Lower lobe of right lung (tissue), 2 donors: Measurements from ENCODE around the gene LHPP. TPM values are rescaled to one million over a fixed set of nuclear protein-coding genes. Genes with fewer than 3 reads are reported as not detected.

Source experiments
- ATAC-seq, 2 donors: fragments of 200-7000 bp; cut with Tn5 transposase; one replicate each; pipeline ENCODE4 v1.9.1; 2020 to 2022; ENCODE audit warnings: mild to moderate bottlenecking in 2 of 2, moderate library complexity in 2 of 2
- DNase-seq: peaks from one replicate; pipeline ENCODE4 v3.0.0-alpha.2; 2020
- H3K27ac ChIP-seq: fragments of 200-600 bp; one replicate; pipeline ENCODE4 v1.8.0; 2022
- H3K27me3 ChIP-seq: fragments of 200-600 bp; one replicate; pipeline ENCODE4 v1.8.0; 2022; ENCODE audit warnings: low read depth
- H3K36me3 ChIP-seq: fragments of 200-600 bp; one replicate; pipeline ENCODE4 v1.8.0; 2022; ENCODE audit warnings: mild to moderate bottlenecking
- H3K4me1 ChIP-seq: fragments of 200-600 bp; one replicate; pipeline ENCODE4 v1.8.0; 2022
- H3K4me3 ChIP-seq: fragments of 200-600 bp; one replicate; pipeline ENCODE4 v1.8.0; 2022; ENCODE audit warnings: mild to moderate bottlenecking
- H3K9me3 ChIP-seq: fragments of 200-600 bp; one replicate; pipeline ENCODE4 v1.8.0; 2022
- intact Hi-C: fragments of 100-400 bp; cut with DNase I; formaldehyde crosslinking; loops from one replicate; pipeline ENCODE4 v1.11.0; 2022
- total RNA-seq: library from RNA; stranded (reverse); fragmentation: NEBNext Ultra II Directional; extraction: Animal tissue kit (Norgen Biotek cat#: 25700); gene quantifications from one replicate; pipeline ENCODE4 v1.2.1, GENCODE V29; 2021
- TF ChIP-seq, protein P1 (sequence below): fragments of 200-600 bp; IDR thresholded peaks from one replicate; pipeline ENCODE4 v1.8.0; 2022; ENCODE audit warnings: antibody characterized with exemption, mild to moderate bottlenecking
- donor health status: DM: no; HTN: yes; CAD: no; lungs with severe emphysema.

The LHPP gene
- total RNA-seq, 1 donor from 2014 or later, result 17.8 TPM

DNA sequence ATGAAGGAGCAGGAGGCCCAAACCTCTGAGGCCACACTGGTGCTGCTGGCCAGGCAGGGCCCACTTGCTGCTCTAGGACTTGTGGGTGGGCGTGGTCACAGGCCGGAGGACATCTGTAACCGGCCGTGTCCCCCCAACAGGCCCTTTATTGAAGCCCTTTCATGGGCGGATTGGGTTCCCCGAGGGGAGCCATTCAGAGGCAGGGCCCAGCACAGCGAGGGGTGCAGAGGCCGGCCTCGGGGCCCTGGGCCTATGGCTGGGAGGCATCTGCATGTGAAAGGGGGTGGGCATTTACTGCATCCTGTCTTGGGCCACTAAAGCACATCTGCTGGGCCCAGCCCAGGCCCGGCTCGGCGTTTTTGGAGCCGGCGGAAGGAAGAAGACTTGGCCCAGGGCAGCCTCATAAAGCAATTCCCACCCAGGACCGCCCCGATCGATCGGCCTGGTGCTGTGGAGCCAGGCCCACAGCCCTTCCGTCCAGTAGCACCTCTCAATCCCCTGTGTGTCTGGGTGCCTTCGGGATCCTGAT, 8.4 kb downstream of the LHPP start:
- intact Hi-C loops, result no loop called here
- Histone ChIP-seq H3K36me3 (no peaks in the 10 kb centered on the region), H3K4me1 (no peaks in the 10 kb centered on the region), H3K27me3 (no peaks in the 10 kb centered on the region), H3K9me3 (no peaks in the 10 kb centered on the region), H3K27ac (no peak overlapping the region), H3K4me3 (no peak overlapping the region)
- TF ChIP-seq, protein P1, sequence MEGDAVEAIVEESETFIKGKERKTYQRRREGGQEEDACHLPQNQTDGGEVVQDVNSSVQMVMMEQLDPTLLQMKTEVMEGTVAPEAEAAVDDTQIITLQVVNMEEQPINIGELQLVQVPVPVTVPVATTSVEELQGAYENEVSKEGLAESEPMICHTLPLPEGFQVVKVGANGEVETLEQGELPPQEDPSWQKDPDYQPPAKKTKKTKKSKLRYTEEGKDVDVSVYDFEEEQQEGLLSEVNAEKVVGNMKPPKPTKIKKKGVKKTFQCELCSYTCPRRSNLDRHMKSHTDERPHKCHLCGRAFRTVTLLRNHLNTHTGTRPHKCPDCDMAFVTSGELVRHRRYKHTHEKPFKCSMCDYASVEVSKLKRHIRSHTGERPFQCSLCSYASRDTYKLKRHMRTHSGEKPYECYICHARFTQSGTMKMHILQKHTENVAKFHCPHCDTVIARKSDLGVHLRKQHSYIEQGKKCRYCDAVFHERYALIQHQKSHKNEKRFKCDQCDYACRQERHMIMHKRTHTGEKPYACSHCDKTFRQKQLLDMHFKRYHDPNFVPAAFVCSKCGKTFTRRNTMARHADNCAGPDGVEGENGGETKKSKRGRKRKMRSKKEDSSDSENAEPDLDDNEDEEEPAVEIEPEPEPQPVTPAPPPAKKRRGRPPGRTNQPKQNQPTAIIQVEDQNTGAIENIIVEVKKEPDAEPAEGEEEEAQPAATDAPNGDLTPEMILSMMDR, result no peak
- no peak for ATAC-seq
- no peak for DNase-seq

DNA sequence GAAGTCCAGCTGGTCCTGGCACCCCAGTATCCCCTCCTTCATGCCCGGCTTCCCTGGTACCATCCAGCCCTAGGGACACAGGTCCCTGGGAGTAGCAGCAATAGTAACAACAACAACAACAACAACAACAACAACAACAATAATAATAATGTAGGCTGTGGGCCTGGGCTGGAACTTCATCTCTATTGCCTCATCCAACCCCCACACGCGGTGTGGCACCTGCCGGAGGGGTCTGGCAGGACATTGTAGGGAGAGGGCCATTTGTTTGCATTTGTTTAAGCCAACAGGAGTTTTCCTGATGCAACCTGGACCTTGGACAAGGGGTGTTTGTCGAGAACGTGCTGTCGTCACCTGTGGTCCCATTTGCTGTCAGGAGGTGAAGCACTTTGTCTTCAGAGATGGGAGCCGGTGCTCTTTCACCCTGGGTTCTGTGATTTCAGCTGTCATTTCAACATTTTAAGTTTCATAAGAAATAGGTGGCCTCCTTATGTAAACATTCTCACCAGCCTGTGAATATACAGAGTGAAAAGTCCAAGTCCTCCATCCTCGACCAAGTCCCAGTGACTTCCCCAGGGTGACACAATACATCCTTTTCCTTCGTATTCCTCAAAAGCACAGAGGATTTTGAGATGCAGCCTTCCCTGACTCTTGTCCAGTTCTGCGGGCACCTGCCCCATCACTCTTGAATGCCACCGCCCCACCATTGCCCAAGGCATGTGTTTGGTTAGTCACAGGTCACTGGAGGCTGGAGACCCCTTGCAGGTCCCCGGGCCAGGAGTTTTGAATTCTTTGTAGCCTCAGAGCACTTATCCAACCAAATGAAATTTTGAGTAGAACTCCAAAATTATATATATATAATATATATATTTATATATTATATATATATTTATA, 9.2 kb downstream of the LHPP start:
- TF ChIP-seq, protein P1, result no peak
- Histone ChIP-seq H3K27ac (no peak overlapping the region), H3K4me3 (no peak overlapping the region), H3K27me3 (no peaks in the 10 kb centered on the region), H3K36me3 (no peaks in the 10 kb centered on the region), H3K9me3 (no peaks in the 10 kb centered on the region), H3K4me1 (no peaks in the 10 kb centered on the region)
- DNase-seq, result no peak
- intact Hi-C loops, result no loop called here
- ATAC-seq, result no peak

DNA sequence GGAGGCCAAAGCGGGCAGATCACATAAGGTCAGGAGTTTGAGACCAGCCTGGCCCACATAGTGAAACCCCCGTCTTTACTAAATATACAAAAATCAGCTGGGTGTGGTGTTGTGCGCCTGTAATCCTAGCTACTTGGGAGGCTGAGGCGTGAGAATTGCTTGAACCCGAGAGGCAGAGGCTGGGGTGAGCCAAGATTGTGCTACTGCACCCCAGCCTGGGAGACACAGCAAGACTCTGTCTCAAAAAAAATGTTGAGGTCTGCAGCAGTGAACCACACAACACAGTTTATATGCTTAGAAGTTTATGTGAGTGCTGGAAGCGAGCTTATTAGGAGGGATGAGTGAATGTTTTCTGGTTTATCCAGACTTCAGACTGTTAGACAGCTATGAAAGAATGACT, 10.4 kb downstream of the LHPP start:
- no peak for DNase-seq
- Histone ChIP-seq H3K36me3 (no peaks in the 10 kb centered on the region), H3K27me3 (no peaks in the 10 kb centered on the region), H3K27ac (no peak overlapping the region), H3K9me3 (no peaks in the 10 kb centered on the region), H3K4me3 (no peak overlapping the region), H3K4me1 (no peaks in the 10 kb centered on the region)
- TF ChIP-seq, protein P1, result no peak
- no peak for ATAC-seq
- intact Hi-C loops, result no loop called here

DNA sequence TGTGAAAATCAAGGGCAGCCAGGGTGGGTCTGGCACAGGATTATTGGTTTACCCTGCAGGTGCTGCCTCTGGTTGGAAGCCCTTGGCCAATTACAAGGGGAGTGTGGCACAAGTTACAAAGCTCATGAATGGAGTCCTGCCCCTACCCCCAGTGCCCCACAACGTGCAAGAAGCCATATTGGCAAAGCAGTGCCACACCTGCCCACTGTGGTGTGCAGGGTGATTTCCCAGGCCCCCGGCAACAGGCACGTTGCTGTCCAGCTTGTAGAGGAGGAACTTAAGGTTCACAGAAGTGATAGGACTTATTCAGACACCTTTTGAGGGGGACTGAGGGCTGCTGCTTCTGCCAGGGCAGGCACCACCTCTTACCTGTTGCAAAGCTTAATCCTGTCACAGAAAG, 11.4 kb downstream of the LHPP start:
- Histone ChIP-seq H3K4me3 (no peak overlapping the region), H3K27ac (no peak overlapping the region), H3K27me3 (no peaks in the 10 kb centered on the region), H3K4me1 (no peaks in the 10 kb centered on the region), H3K9me3 (no peaks in the 10 kb centered on the region), H3K36me3 (no peaks in the 10 kb centered on the region)
- intact Hi-C loops, result no loop called here
- TF ChIP-seq, protein P1, result no peak
- no peak for DNase-seq
- peak in 1 of 2 donors; percentile 9 for ATAC-seq

DNA sequence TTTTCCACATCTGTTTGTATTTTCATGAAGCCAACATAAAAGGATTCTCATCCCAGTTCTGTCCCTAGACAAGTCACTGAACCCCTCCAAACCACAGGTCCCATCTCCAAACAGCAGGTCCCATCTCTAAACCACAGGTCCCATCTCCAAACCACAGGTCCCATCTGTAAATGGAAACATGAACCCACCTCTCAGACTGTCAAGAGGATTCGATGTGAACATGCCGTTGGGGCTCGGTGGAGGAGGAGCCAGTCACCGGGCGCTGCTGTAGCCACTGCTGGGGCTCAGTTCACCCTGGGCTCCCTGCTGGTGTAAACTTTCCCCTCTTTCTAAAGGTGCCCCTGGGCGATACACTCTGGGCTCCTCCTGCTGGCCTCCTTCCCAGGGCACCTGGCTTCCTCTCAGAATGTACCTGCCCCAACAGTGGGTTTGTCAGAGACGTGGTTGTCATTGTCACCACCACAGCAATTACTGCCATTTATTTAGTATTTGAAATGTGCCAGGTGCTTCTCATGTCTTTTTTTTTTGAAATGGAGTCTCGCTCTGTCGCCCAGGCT, 13.0 kb downstream of the LHPP start:
- no peak overlapping the region for H3K4me3 ChIP-seq
- intact Hi-C loops, result no loop called here
- H3K4me1 ChIP-seq, result no peaks in the 10 kb centered on the region
- no peaks in the 10 kb centered on the region for H3K9me3 ChIP-seq
- TF ChIP-seq, protein P1, result no peak
- H3K27ac ChIP-seq, result no peak overlapping the region
- ATAC-seq (no peak), DNase-seq (no peak)
- H3K36me3 ChIP-seq, result no peaks in the 10 kb centered on the region
- no peaks in the 10 kb centered on the region for H3K27me3 ChIP-seq
